Measurements from ENCODE around the gene NOS1.

NOS1 gene

GRCh38 chr12:117162633-117163032 is 198.8 kb downstream of the NOS1 start:
- Histone ChIP-seq H3K4me3 (ENCODE audit: low read depth, low read length) (no peak overlapping the region), H3K9me3 (no peaks in the 10 kb centered on the region), H3K36me3 (peaks cover 88% of the 10 kb centered on the region), H3K27me3 (no peaks in the 10 kb centered on the region), H3K4me1 (no peaks in the 10 kb centered on the region)
- DNase-seq, result no peak
- TF ChIP-seq, protein P1, sequence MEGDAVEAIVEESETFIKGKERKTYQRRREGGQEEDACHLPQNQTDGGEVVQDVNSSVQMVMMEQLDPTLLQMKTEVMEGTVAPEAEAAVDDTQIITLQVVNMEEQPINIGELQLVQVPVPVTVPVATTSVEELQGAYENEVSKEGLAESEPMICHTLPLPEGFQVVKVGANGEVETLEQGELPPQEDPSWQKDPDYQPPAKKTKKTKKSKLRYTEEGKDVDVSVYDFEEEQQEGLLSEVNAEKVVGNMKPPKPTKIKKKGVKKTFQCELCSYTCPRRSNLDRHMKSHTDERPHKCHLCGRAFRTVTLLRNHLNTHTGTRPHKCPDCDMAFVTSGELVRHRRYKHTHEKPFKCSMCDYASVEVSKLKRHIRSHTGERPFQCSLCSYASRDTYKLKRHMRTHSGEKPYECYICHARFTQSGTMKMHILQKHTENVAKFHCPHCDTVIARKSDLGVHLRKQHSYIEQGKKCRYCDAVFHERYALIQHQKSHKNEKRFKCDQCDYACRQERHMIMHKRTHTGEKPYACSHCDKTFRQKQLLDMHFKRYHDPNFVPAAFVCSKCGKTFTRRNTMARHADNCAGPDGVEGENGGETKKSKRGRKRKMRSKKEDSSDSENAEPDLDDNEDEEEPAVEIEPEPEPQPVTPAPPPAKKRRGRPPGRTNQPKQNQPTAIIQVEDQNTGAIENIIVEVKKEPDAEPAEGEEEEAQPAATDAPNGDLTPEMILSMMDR (IDR thresholded peaks at IDR 0.05; ENCODE audit: low read depth, low read length), result no peak

- Histone ChIP-seq H3K4me3 (ENCODE audit: low read depth, low read length) (no peak overlapping the region), H3K4me1 (no peaks in the 10 kb centered on the region), H3K9me3 (no peaks in the 10 kb centered on the region), H3K36me3 (peaks cover 91% of the 10 kb centered on the region), H3K27me3 (no peaks in the 10 kb centered on the region)
- no peak for DNase-seq
- TF ChIP-seq, protein P1 (IDR thresholded peaks at IDR 0.05; ENCODE audit: low read depth, low read length), result no peak
These were observed 199.3 kb downstream of the NOS1 start for GRCh38 chr12:117162167-117162539.

- H3K9me3 ChIP-seq, result no peaks in the 10 kb centered on the region
- DNase-seq, result no peak
- TF ChIP-seq, protein P1 (IDR thresholded peaks at IDR 0.05; ENCODE audit: low read depth, low read length), result no peak
- H3K27me3 ChIP-seq, result no peaks in the 10 kb centered on the region
- peaks cover 90% of the 10 kb centered on the region for H3K36me3 ChIP-seq
- H3K4me3 ChIP-seq (ENCODE audit: low read depth, low read length), result no peak overlapping the region
- no peaks in the 10 kb centered on the region for H3K4me1 ChIP-seq
These were observed 199.8 kb downstream of the NOS1 start for GRCh38 chr12:117161460-117162166.

- Histone ChIP-seq H3K36me3 (peaks cover 93% of the 10 kb centered on the region), H3K4me1 (no peaks in the 10 kb centered on the region), H3K9me3 (no peaks in the 10 kb centered on the region), H3K4me3 (ENCODE audit: low read depth, low read length) (no peak overlapping the region), H3K27me3 (no peaks in the 10 kb centered on the region)
- TF ChIP-seq, protein P1 (IDR thresholded peaks at IDR 0.05; ENCODE audit: low read depth, low read length), result no peak
- DNase-seq, result no peak
These were observed 201.8 kb downstream of the NOS1 start for GRCh38 chr12:117159674-117160073.

DNA sequence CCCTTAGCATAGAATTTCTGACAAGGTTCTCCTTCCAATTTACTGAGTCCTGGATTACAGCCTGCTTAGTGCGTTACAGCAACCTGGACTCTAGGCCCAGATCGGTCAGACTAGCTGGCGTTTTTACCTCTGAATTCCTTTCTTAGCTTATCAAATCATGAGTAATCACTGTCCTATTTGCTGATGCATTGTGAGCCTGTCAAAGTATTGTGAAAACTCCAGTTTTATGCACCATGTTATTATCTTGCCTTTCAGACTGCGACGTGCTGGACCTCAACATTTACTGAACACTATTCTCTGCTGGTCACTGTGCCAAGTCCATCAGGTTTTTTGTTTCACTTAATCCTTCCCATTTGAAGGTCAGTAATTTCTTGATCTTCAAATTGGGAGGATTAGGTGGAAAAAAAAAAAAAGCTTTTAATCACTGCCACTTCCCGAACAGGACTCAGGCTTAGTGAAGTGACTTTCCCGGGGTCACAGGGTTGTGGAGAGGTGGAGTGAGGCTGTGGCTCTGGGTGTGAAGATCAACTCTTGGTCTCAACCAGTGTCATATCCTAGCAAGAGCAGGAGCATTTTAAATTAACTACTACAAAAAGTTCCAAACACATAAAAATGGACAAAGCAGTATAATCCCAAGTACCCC is 202.4 kb downstream of the NOS1 start:
- Histone ChIP-seq H3K4me1 (no peaks in the 10 kb centered on the region), H3K9me3 (no peaks in the 10 kb centered on the region), H3K36me3 (peaks cover 94% of the 10 kb centered on the region), H3K27me3 (no peaks in the 10 kb centered on the region), H3K4me3 (ENCODE audit: low read depth, low read length) (no peak overlapping the region)
- no peak for DNase-seq
- TF ChIP-seq, protein P1 (IDR thresholded peaks at IDR 0.05; ENCODE audit: low read depth, low read length), result no peak
